IMR-90 (cell line): ENCODE results near the gene ATXN10. TPM values are rescaled to one million over a fixed set of nuclear protein-coding genes. Genes with fewer than 3 reads are reported as not detected.

Experiments
- ATAC-seq: fragments of 200-7000 bp; cut with Tn5 transposase; 2 replicates; pipeline ENCODE4 v1.9.1; 2020; ENCODE audit warnings: low read depth, mild to moderate bottlenecking, moderate library complexity
- BruUV-seq: library from RNA; stranded (reverse); fragments of 400-500 nt; replicated peaks from 2 replicates; lab custom pipeline; 2021; lab: Mats Ljungman, UMichigan
- CTCF ChIA-PET: fragments of 300-600 bp; formaldehyde crosslinking; extraction: SDS; loops from one replicate; lab custom pipeline; 2021; ENCODE audit warnings: antibody characterized with exemption; lab: Yijun Ruan, JAX
- POLR2A ChIA-PET: fragments of 300-600 bp; sonication (Branson Sonifier 250); formaldehyde crosslinking; loops from one replicate; lab custom pipeline; 2022; ENCODE audit warnings: antibody characterized with exemption; ENCODE audit not compliant: unreplicated experiment; lab: Charles Lee
- DNase-seq: peaks from one replicate; pipeline ENCODE4 v3.0.0; 2013
- H2AFZ ChIP-seq: replicated peaks from 2 replicates; pipeline ENCODE3; 2013; ENCODE audit warnings: low read length, mild to moderate bottlenecking; ENCODE audit not compliant: poor library complexity
- H2AK5ac ChIP-seq: 2 replicates; pipeline ENCODE4 v1.6.1; 2013; ENCODE audit warnings: low read depth, low read length, inconsistent platforms
- H2AK9ac ChIP-seq: replicated peaks from 2 replicates; pipeline ENCODE3; 2013; ENCODE audit warnings: mild to moderate bottlenecking, low read depth, low read length, moderate library complexity; ENCODE audit not compliant: poor library complexity
- H2BK120ac ChIP-seq: 2 replicates; pipeline ENCODE4 v1.6.1; 2013; ENCODE audit warnings: low read depth, low read length, inconsistent platforms
- H2BK15ac ChIP-seq: 3 replicates; pipeline ENCODE4 v1.6.1; 2013; ENCODE audit warnings: low read depth, low read length, inconsistent platforms
- H2BK20ac ChIP-seq: 2 replicates; pipeline ENCODE4 v1.6.1; 2013; ENCODE audit warnings: low read depth, mild to moderate bottlenecking, inconsistent platforms, low read length, moderate library complexity
- H2BK5ac ChIP-seq: 2 replicates; pipeline ENCODE4 v1.6.1; 2013; ENCODE audit warnings: mild to moderate bottlenecking, low read depth, low read length, inconsistent platforms; ENCODE audit not compliant: poor library complexity, severe bottlenecking
- H3K14ac ChIP-seq: replicated peaks from 2 replicates; pipeline ENCODE4 v1.6.1; 2013; ENCODE audit warnings: low read depth, low read length, inconsistent platforms
- H3K18ac ChIP-seq: 2 replicates; pipeline ENCODE4 v1.6.1; 2013; ENCODE audit warnings: low read depth, low read length, control low read depth
- H3K23ac ChIP-seq: 2 replicates; pipeline ENCODE4 v1.6.1; 2013; ENCODE audit warnings: low read depth, low read length, inconsistent platforms
- H3K27ac ChIP-seq: 2 replicates; pipeline ENCODE4 v1.5.1; 2013; ENCODE audit warnings: mild to moderate bottlenecking, control low read depth, low read length; ENCODE audit not compliant: insufficient read depth
- H3K27me3 ChIP-seq: 2 replicates; pipeline ENCODE4 v1.6.1; 2013; ENCODE audit warnings: low read length; ENCODE audit not compliant: control insufficient read depth, insufficient read depth
- H3K36me3 ChIP-seq: 2 replicates; pipeline ENCODE4 v1.6.1; 2013; ENCODE audit warnings: low read length, mixed read lengths; ENCODE audit not compliant: control insufficient read depth, insufficient read depth
- H3K4ac ChIP-seq: 2 replicates; pipeline ENCODE4 v1.6.1; 2013; ENCODE audit warnings: low read depth, low read length, inconsistent platforms
- H3K4me1 ChIP-seq: 2 replicates; pipeline ENCODE4 v1.6.1; 2013; ENCODE audit warnings: low read length, mixed read lengths; ENCODE audit not compliant: control insufficient read depth, insufficient read depth
- H3K4me2 ChIP-seq: 2 replicates; pipeline ENCODE4 v1.6.1; 2013; ENCODE audit warnings: low read depth, mild to moderate bottlenecking, control low read depth, low read length, moderate library complexity
- H3K4me3 ChIP-seq: 2 replicates; pipeline ENCODE4 v1.5.1; 2013; ENCODE audit warnings: low read depth, mild to moderate bottlenecking, control low read depth, low read length, moderate library complexity; ENCODE audit not compliant: insufficient read depth
- H3K56ac ChIP-seq: 2 replicates; pipeline ENCODE4 v1.6.1; 2013; ENCODE audit warnings: low read length, inconsistent platforms; ENCODE audit not compliant: insufficient read depth; ENCODE audit errors: extremely low read depth
- H3K79me1 ChIP-seq, 2 experiments: 2 replicates each; pipeline ENCODE4 v1.6.1; 2013; ENCODE audit warnings: low read length in 2 of 2, inconsistent platforms in 1 of 2, low read depth in 1 of 2
- H3K9ac ChIP-seq: 2 replicates; pipeline ENCODE4 v1.6.1; 2013; ENCODE audit warnings: low read depth, low read length, control low read depth
- H3K9me1 ChIP-seq: 2 replicates; pipeline ENCODE4 v1.6.1; 2013; ENCODE audit warnings: low read length, inconsistent platforms; ENCODE audit not compliant: insufficient read depth
- H3K9me3 ChIP-seq: 2 replicates; pipeline ENCODE4 v1.6.1; 2013; ENCODE audit warnings: low read length; ENCODE audit not compliant: control insufficient read depth, insufficient read depth
- H4K20me1 ChIP-seq: 2 replicates; pipeline ENCODE4 v1.6.1; 2013; ENCODE audit warnings: low read length, inconsistent platforms; ENCODE audit not compliant: insufficient read depth
- H4K5ac ChIP-seq: 2 replicates; pipeline ENCODE4 v1.6.1; 2013; ENCODE audit warnings: mild to moderate bottlenecking, low read depth, low read length, control low read depth
- H4K8ac ChIP-seq, 2 experiments: 2 replicates each; pipeline ENCODE4 v1.6.1; 2013; ENCODE audit warnings: low read depth in 2 of 2, low read length in 2 of 2, control low read depth in 1 of 2, inconsistent platforms in 1 of 2
- H4K91ac ChIP-seq: 2 replicates; pipeline ENCODE4 v1.6.1; 2013; ENCODE audit warnings: low read depth, low read length, inconsistent platforms; ENCODE audit not compliant: insufficient read depth
- BHLHE40 ChIP-seq: fragments of 150-350 bp; IDR thresholded peaks from 2 replicates; pipeline ENCODE4 v1.6.1; 2016; ENCODE audit warnings: mild to moderate bottlenecking, low read depth, low read length
- CEBPB ChIP-seq: IDR thresholded peaks from 2 replicates; pipeline ENCODE4 v1.6.1; 2012; ENCODE audit warnings: low read depth, low read length, improper control_type of control experiment
- CHD1 ChIP-seq: IDR thresholded peaks from 2 replicates; pipeline ENCODE4 v1.6.1; 2012; ENCODE audit warnings: low read depth, low read length, improper control_type of control experiment
- CTCF ChIP-seq: conservative IDR thresholded peaks from 2 replicates; pipeline ENCODE4 v1.5.1; 2012; ENCODE audit warnings: mild to moderate bottlenecking, low read depth, low read length, improper control_type of control experiment
- FOS ChIP-seq: fragments of 150-350 bp; IDR thresholded peaks from 2 replicates; pipeline ENCODE4 v1.6.1; 2016; ENCODE audit warnings: low read depth, low read length
- MAZ ChIP-seq: IDR thresholded peaks from 2 replicates; pipeline ENCODE4 v1.6.1; 2012; ENCODE audit warnings: low read depth, mild to moderate bottlenecking, low read length, improper control_type of control experiment, moderate library complexity, borderline replicate concordance
- MXI1 ChIP-seq: IDR thresholded peaks from 2 replicates; pipeline ENCODE4 v1.6.1; 2012; ENCODE audit warnings: low read depth, mild to moderate bottlenecking, low read length, moderate library complexity, borderline replicate concordance
- POLR2A ChIP-seq: IDR thresholded peaks from 2 replicates; pipeline ENCODE4 v1.6.1; 2012; ENCODE audit warnings: mild to moderate bottlenecking, low read depth, low read length
- USF2 ChIP-seq: fragments of 150-350 bp; IDR thresholded peaks from 2 replicates; pipeline ENCODE4 v1.6.1; 2017; ENCODE audit warnings: mild to moderate bottlenecking, antibody characterized with exemption, low read length, low read depth
- WGBS, 2 experiments: methylation state at CpG; one replicate each; pipeline versions ENCODE4 v1.1.5 to v1.1.7; 2013; ENCODE audit warnings: missing lambda C conversion rate in 2 of 2; ENCODE audit not compliant: insufficient read length in 1 of 2; ENCODE audit errors: extremely low coverage in 2 of 2; 5-methylcytosine and 5-hydroxymethylcytosine counted together
- dilution Hi-C: fragments of 300-500 bp; cut with HindIII; formaldehyde crosslinking; loops from one replicate; pipeline ENCODE4 v1.14.3; 2018; ENCODE audit warnings: low sequenced_read_pairs; ENCODE audit not compliant: unreplicated experiment
- in situ Hi-C: fragments of 300-500 bp; cut with MboI; formaldehyde crosslinking; loops from 3 replicates; pipeline ENCODE4 v1.14.3; 2019; ENCODE audit warnings: low sequenced_read_pairs, inconsistent platforms, mixed read lengths
- intact Hi-C: fragments of 100-400 bp; cut with micrococcal nuclease; formaldehyde crosslinking; loops from 2 replicates; pipeline ENCODE4 v1.10.0; 2022
- polyA plus RNA-seq, 3 experiments: library from polyadenylated mRNA; depleted of rRNA; stranded (reverse); fragments of >200 nt; gene quantifications; 2 replicates each; pipeline ENCODE4 v1.2.3, GENCODE V29; 2012; ENCODE audit warnings: low replicate concordance in 1 of 3
- total RNA-seq: library from RNA; depleted of rRNA; stranded (reverse); fragments of >200 nt; gene quantifications from 2 replicates; pipeline ENCODE4 v1.2.3, GENCODE V29; 2012

ATXN10 gene
- total and polyA plus RNA-seq, 2 of the 4 experiments (the other 2 are of a cell fraction) = 116 to 231 TPM

- peak overlapping the region; percentile 87 for H2AK5ac ChIP-seq
- peak overlapping the region; percentile 96 for H2BK5ac ChIP-seq
- H3K9me3 ChIP-seq = no peaks in the 10 kb centered on the region
- peak overlapping the region; percentile 85 for H3K18ac ChIP-seq
- intact Hi-C loops = no loop called here
- ChIA-PET CTCF (no interaction called here), POLR2A (interaction anchor here (1.0 kb wide), 1 partner anchor 11 kb away, joined by 3 read pairs; no protein-coding TSS in a partner anchor)
- peak overlapping the region; percentile 86; the same call in 2 of the 3 replicates for H2BK15ac ChIP-seq
- no peaks in the 10 kb centered on the region for H3K27me3 ChIP-seq
- H3K27ac ChIP-seq = peak overlapping the region; percentile 86
- WGBS, 2 experiments = no CpG with 5 or more reads among the region's 4 CpGs
- TF ChIP-seq POLR2A = no peak
- no peak for TF ChIP-seq USF2
- TF ChIP-seq MAZ = no peak
- no peak for TF ChIP-seq CTCF
- TF ChIP-seq FOS = peak; percentile 6; the same call in 1 of the 2 replicates
- peak; percentile 65; the same call in 1 of the 2 replicates for TF ChIP-seq MXI1
- peak; percentile 83 for TF ChIP-seq CEBPB
- TF ChIP-seq CHD1 = no peak
- TF ChIP-seq BHLHE40 = peak; percentile 22; the same call in 1 of the 2 replicates
- H2BK120ac ChIP-seq = peak overlapping the region; percentile 95
- H3K14ac ChIP-seq = peak overlapping the region; percentile 84
- peak overlapping the region; percentile 18 for H2AK9ac ChIP-seq
- H3K4me3 ChIP-seq = no peak overlapping the region
- H4K8ac ChIP-seq = peak overlapping the region; percentile 73 to 80
- peaks cover 33% of the 10 kb centered on the region for H3K9me1 ChIP-seq
- DNase-seq (peak; percentile 90), ATAC-seq (peak; percentile 81)
- peak overlapping the region; percentile 96 for H3K4ac ChIP-seq
- in situ Hi-C loops = no loop called here
- H3K4me2 ChIP-seq = peak overlapping the region; percentile 62
- peak overlapping the region; percentile 55 for H3K56ac ChIP-seq
- H3K23ac ChIP-seq = peak overlapping the region; percentile 69; the same call in 1 of the 2 replicates
- H3K36me3 ChIP-seq = peaks cover 9% of the 10 kb centered on the region
- peak overlapping the region; percentile 86 for H2BK20ac ChIP-seq
- H3K4me1 ChIP-seq = peaks cover 41% of the 10 kb centered on the region
- peak overlapping the region; percentile 93 for H4K91ac ChIP-seq
- peak overlapping the region; percentile 9 for H2AFZ ChIP-seq
- dilution Hi-C loops = no loop called here
- H3K9ac ChIP-seq = no peak overlapping the region; the same call in 1 of the 2 replicates
- H4K20me1 ChIP-seq = peaks cover 32% of the 10 kb centered on the region
- peaks cover 23 to 76% of the 10 kb centered on the region in 2 experiments for H3K79me1 ChIP-seq
- no TSS peak for BruUV-seq
- H4K5ac ChIP-seq = peak overlapping the region; percentile 73; the same call in 1 of the 2 replicates
Observed at GRCh38 chr22:45688600-45689080, 17.0 kb downstream of the ATXN10 start.
